GM23338 (cell line): ENCODE results near the gene AAR2.

Source experiments
- CREB1 ChIP-seq: fragments of 250-450 bp; sonication (Bioruptor Pico); IDR thresholded peaks from 2 replicates; pipeline ENCODE4 v1.5.0; 2020; ENCODE audit warnings: low read depth, mild to moderate bottlenecking, moderate library complexity
- CTCF ChIP-seq, 2 experiments: fragments of 200-600 bp in 1 of 2; sonication (generic) in 1 of 2; conservative IDR thresholded peaks; 2 replicates each; pipeline versions ENCODE4 v1.5.1 to v1.6.1; 2016 to 2017; ENCODE audit warnings: antibody characterized with exemption in 2 of 2, low read depth in 2 of 2, mild to moderate bottlenecking in 2 of 2, moderate library complexity in 1 of 2
- ETS1 ChIP-seq: IDR thresholded peaks from 2 replicates; pipeline ENCODE4 v1.6.1; 2016; ENCODE audit warnings: antibody characterized with exemption
- EZH2 ChIP-seq: fragments of 200-600 bp; sonication (generic); IDR thresholded peaks from one replicate; pipeline ENCODE4 v1.8.0; 2017; ENCODE audit warnings: antibody characterized with exemption, mild to moderate bottlenecking, low read depth; ENCODE audit not compliant: unreplicated experiment
- EZH2phosphoT487 ChIP-seq: fragments of 200-600 bp; sonication (generic); IDR thresholded peaks from one replicate; pipeline ENCODE4 v1.8.1; 2018; ENCODE audit warnings: antibody characterized with exemption; ENCODE audit not compliant: unreplicated experiment
- JUNB ChIP-seq: IDR thresholded peaks from one replicate; pipeline ENCODE4 v1.6.1; 2016; ENCODE audit warnings: antibody characterized with exemption; ENCODE audit not compliant: unreplicated experiment
- NANOG ChIP-seq: IDR thresholded peaks from 2 replicates; pipeline ENCODE4 v1.6.1; 2016; ENCODE audit warnings: antibody characterized with exemption, borderline replicate concordance
- POLR2AphosphoS5 ChIP-seq: IDR thresholded peaks from 2 replicates; pipeline ENCODE4 v1.6.1; 2016; ENCODE audit warnings: antibody characterized with exemption, low read depth
- REST ChIP-seq: IDR thresholded peaks from one replicate; pipeline ENCODE4 v1.6.1; 2018; ENCODE audit warnings: antibody characterized with exemption; ENCODE audit not compliant: unreplicated experiment
- STAT1 ChIP-seq: IDR thresholded peaks from one replicate; pipeline ENCODE4 v1.6.1; 2016; ENCODE audit warnings: antibody characterized with exemption; ENCODE audit not compliant: unreplicated experiment
- ZNF114 ChIP-seq: fragments of 250-450 bp; sonication (Bioruptor Pico); IDR thresholded peaks from 2 replicates; pipeline ENCODE4 v1.5.0; 2020; ENCODE audit warnings: mild to moderate bottlenecking, moderate library complexity
- ZNF331 ChIP-seq: fragments of 250-450 bp; sonication (Bioruptor Pico); IDR thresholded peaks from 2 replicates; pipeline ENCODE4 v1.5.0; 2020; ENCODE audit warnings: low read depth, mild to moderate bottlenecking, moderate library complexity
- ZNF462 ChIP-seq: fragments of 250-450 bp; sonication (Bioruptor Pico); IDR thresholded peaks from 2 replicates; pipeline ENCODE4 v1.5.0; 2020; ENCODE audit warnings: mild to moderate bottlenecking, moderate library complexity

GRCh38 chr20:36231331-36231730, 4.9 kb upstream of the AAR2 start:
- TF ChIP-seq EZH2, result no peak
- peak; percentile 18 to 43; a peak in 3 of 4 replicates for TF ChIP-seq CTCF (conservative IDR thresholded peaks at IDR 0.05; ENCODE audit: low read depth in 2 of 2)
- no peak for TF ChIP-seq JUNB
- no peak for TF ChIP-seq REST
- TF ChIP-seq ETS1, result no peak
- no peak for TF ChIP-seq CREB1 (CRISPR knock-in tag)
- TF ChIP-seq EZH2phosphoT487, result no peak
- no peak for TF ChIP-seq POLR2AphosphoS5
- no peak for TF ChIP-seq NANOG
- TF ChIP-seq STAT1, result no peak
- TF ChIP-seq ZNF114 (CRISPR knock-in tag), result no peak
- TF ChIP-seq ZNF331 (CRISPR knock-in tag), result no peak
- TF ChIP-seq ZNF462 (CRISPR knock-in tag), result no peak
